HS-5 (cell line): ENCODE results near the gene MCC.
A peak's percentile ranks its signal among the peaks of the same experiment; 100 is the strongest.

Experiments
- DNase-seq: peaks from one replicate; pipeline ENCODE4 v3.0.0-alpha.2; 2012; ENCODE audit warnings: low read depth

MCC gene

DNA sequence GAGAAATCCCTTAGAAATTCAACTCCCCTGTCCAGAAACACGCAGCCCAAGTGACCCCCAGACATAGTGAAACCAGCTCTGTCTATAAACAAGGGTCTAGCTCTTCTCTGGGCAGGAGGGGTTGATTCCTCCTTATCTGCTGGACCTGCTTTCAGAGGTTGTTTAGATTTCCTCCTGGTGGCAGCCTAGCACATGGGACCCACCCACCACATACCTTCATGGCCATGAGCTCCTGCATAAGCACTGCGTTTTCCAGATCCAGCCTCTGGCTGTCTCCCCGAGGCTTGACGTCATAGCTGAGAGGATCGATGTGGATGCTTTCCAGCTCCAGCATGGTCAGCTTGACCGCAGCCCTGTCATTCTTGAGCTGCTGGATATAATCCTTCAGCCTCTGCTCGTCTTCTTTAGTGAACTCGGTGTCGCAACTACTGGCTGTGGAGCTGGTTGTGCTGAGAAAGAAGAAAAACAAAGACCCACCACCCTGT lies 434.7 kb downstream of the MCC start:
- no peak for DNase-seq

DNA sequence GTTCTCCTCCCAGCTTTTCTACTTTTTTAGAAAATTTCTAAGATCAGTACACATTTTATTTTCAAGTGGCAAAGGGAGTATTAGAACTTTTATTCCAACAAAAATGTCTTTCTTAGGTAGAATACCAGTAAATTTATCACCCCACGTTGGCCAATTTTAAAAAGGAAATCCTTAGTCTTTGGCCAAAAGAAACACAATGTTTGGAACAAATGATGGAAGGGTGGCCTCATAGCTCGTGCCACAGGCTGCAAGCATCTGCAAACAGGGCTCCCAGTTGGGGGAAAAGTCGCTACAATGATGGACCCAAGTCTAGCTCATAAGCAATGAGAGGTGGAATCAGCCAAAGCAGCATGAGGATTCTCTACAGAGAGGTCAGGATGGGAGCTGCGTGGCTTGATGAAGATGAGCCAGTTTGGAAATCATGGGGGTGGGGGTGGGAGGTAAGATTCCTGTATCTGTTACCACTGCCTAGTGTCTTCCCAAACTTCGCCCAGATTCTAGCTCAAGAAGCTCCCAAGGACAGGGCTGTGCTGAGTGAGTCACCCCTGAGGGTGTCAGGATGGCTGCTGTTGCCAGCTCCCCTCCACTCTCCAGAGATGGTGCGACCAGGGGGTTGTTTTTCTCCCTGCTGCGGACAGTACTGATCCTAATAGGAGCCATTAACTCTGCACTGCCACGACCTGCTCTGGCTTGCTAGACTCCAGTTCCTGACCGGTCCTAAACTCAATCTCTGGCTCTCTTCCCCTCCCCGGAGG lies 436.0 kb downstream of the MCC start:
- no peak for DNase-seq

DNA sequence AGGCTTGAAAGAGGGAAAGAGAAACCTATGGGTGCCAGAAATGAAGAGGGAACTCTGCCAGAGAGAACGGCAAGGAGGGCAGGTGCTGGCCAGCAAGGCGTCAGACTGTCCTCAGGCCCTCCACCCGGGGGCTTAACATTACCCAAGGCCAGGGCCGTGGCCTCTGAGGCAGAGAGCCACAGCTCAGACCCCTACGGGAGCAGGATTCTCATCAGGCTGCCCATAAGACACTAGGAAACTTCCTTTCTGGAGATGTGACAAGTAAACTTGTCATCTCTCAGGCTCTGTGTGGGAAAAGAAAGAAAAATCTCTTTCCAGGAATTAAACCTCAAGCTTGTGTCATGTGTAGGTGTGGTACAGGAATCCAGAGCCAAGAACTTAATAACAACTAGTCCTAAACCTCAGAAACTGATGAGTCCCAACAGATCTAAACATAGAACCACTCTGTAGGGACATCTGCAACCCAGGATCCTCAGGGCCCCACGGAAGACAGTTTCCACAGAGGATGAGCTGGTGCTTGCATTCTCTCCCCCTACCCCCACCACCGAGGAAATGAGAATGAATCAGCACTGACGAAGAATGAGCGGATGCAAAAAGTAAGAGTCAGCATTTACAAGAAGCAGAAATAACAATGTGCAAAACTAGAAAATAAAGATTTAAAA lies 437.4 kb downstream of the MCC start:
- DNase-seq: peak; percentile 68

DNA sequence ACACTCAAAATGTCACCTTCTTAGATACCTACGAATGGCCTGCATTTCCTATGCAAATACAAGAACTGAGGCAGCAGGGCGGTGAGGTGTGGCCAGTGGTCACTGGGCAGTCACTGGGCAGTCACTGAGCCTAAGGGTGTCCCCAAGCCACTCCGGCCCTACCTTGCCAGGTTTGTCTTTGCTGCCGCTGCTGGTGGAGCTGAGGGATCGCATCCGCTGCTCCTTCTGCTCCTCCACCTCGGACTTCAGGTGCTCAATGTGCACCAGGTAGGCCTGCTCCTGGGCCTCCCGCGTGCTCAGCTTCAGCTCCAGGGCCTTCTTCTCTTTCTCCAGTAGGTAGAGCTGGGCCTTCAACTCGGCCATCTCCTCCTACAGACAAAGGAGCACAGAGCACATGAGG lies 439.3 kb downstream of the MCC start:
- no peak for DNase-seq

DNA sequence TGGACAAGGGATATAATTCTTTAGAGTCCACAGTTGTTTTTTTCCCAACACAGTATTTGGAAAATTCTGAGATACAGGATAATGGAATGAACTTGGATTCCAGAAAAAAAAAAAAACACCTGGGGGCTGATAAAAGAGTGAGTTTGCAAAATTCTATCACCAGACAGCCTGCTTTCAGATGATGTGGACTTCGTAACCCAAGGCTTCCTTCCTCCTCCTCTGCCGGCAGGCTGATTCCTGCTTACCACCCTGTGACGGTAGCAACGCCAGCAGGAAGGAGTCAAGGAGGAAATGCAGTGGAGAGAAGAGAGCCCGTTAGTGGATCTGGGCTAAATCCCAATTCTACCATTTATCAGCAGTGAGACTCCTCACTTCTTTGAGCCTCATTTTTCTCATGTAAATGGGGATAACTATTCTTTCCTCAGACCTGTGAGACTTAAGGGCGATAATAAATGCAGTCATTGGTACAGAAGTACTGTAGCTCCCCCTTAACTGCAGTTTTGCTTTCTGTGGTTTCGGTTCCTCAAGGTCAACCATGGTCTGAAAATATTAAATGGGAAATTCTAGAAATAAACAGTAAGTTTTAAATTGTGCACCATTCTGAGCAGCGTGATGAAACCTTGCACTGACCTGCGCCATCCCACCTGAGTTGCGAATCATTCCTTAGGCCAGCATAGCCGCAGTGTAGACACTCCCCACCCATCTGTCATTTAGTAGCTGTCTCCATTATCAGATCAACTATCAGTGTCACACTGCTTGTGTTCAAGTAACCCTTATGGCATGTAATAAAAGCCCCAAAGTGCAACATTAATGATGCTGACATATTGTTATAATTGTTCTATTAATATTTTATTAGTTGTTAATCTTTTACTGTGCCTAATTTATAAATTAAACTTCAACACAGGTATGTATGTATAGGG lies 440.3 kb downstream of the MCC start:
- no peak for DNase-seq

DNA sequence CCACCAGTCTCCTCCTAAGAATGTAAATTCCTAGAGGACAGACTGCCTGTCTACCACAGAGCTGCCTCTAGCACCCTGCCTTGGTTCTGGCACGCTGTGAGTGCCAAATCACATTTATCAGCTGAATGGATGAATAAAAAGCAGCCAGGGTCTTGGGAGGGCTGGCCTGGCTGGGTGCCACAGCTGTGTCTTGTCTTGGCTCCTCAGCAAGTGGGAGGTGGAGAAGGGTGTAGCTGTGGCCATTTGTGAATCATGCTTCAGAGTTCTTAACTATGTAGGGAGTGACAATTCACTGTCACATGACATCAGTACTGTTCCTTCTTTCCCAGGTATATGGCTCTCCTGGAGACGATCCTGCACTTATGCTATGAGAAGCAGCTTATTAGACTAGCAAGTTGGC lies 441.0 kb downstream of the MCC start:
- DNase-seq: no peak

DNA sequence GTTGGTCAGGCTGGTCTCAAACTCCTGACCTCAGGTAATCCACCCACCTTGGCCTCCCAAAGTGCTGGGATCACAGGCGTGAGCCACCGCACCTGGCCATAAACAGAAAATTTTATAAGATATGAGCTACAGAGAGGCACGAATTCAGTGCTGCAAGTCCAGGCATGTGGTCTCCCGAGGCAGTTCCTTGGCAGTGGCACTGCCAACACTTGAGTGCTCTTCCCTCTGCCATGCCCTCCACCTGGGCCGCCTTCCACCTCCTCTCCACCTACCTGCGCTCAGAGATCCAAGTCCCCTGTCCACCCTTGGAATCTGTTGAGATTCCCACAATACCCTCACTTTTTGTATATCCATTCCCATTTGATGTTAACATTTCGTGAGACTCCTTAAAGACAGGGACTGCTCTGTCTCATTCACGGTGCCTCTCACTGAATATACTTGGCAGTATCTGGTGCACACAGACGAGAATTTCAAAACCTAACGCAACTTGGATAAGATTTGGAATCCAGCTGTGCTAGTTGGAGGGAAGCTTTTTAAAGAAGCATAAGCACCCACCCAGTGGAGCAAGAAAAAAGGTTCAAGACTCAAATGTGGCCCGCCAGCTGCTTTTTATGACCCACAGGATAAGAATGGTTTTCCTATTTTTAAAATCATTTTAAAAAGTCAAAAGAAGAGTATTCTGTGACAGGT lies 443.3 kb downstream of the MCC start:
- DNase-seq: no peak

DNA sequence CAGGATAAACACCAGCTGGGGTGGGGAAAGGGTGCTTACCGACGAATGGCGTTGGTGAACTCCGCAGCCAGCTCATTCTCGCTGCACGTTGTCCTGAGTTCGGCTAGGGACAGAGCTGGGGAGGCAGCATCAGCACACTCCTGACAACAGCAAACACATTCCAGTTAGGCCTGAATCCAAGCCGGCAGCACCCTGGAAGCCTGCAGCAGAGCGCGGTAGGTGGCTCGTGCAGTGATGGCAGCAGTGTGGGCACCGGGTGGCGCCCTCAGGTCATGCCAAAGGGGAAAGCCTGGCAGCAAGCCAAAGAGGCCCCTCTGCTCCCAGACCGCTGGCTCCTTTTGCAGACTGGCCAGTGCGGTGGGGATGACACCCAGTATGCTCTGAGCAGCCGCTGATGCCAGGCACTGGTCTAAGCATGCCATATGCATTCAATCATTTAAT lies 444.7 kb downstream of the MCC start:
- DNase-seq: no peak

DNA sequence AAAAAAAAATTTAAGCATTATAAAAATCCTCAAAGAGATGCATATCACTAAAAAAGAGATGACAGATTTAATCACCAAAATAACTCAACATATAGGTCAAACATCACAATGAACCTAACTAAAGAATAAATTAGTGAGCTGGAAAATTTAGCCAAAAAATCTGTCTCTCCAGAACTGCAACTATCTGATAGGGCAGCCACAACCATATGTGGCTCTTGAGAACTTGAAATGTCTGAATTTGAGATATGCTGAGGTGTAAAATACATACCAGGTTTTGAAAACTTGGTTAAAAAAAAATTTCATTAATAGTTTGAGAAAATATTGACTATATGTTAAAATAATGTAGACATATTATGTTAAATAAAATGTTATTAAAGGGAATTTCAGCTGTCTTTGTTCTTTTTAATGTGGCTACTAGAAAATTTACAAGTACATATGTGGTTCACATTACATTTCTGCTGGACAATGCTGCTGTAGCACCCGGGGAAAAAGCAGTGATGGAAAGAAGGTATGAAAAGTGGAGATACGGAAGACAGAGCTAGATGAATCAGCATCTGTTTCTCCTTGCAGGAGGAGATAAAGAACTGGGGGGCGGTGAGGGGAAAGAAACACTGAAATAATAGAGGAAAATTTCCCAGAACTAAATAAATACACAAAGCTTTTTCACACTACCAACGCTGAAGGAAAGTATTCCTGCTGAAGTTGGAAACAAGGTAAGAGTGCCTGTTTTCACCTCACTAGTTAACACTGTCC lies 445.6 kb downstream of the MCC start:
- no peak for DNase-seq

DNA sequence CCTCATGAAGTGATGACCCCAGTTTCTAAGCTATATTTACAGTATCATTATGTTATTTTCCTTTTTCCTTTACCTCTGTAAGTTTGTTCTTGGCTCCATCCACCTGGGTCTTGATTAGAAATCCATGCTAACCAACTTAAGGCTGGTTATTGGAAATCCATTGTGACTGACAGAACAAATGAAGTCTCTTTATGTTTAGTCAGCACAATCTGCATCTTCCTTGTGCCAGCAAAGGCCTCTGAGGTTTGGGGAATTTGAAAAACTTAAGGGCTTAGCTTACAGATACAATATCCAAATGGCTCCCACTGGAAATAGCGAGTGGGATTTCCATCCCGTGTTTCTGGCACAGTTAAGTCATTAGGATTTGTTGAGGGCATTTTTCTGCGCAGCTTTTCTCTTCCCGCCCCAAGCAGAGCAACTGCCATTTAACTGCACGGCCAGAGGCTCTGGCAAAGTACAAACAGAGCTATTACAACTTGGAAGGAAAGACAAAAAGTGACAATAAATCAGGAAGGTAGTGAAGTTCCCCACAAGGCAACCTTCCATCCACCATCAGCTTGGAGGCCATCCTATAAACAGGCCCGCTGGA lies 447.5 kb downstream of the MCC start:
- DNase-seq: no peak

DNA sequence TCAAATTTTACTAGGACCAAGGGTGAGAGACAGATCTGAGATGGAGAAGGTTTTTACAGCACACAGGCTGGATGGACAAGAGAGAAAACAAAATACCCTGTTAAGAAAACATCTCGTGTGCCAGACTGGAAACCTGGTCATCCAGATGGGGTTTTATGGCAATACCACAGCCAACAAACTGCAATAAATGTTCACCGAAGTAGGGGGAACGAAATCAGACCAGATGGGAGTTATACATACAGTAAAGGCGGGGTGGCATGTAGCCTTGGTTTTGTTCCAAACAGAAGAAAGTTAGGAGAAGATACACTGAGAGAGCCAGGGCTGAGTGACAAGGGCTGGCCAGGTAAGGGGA lies 448.3 kb downstream of the MCC start:
- DNase-seq: no peak

DNA sequence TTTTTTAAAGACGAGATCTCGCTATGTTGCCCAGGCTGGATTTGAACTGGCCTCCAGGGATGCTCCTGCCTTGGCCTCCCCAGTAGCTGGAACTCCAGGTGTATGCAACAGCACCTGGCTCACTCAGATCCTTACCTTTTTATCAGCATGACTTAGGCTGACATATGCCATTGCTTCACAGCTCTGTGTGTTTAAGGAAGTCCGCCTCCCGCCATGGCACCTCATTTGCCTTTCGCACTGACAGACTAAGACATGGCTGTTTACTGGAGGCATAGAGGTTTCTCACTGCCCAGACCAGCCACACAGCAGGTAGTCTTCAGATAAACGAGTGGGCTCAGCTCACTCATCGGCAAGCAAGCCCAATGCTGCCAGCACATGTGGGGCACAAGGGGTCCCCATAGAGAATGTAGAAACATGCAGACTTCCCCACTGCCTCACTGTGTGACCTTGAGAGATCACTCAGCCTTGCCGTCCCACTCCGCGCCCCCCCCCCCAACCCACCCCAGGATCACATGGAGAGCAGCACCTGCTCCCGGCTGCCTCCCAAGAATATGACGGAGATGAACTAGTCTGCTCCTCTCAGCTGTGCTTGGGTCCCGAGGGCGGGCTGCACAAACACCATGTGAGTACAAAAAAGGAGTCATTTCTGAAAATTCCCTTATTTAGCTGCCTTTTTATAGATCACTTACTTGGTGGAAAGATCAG lies 448.9 kb downstream of the MCC start:
- DNase-seq: no peak

DNA sequence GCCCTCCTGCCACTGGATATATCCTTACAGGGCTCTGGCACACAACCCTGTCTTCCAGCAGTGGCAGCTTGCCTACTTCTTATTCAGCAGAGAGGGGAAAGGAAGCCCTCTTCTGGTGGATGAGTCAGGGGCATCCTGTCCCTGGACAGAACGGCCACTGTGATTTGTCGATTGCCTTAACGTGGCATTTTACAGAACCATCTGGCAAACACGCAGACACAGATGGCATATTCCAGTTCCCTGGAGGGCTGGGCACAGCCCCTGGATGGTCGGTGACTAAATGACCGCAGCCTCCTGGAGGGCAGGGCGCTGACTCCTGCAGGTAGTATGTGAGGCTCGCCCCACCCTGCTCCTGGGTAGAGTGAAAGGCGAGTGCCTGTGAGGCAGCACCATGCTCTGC lies 449.5 kb downstream of the MCC start:
- DNase-seq: peak; percentile 57

DNA sequence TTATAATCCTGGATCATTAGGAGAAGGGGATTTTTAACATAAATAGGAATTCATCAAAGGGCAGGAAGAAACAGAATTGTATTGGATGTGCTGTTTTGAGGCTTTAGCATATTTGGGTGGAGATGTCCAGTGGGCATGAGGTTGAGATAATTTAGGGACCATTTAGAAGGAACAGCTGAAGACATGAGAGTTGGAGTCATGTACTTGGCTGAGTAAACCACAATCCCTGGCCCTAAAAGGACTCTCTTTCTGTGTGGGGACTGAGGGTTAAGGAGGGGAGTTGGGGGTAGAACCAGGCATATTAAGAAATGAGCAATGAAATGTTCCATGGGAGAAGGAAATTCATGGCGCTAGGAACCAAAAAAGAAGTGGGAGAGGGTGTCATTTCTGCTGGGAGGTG lies 450.1 kb downstream of the MCC start:
- no peak for DNase-seq

DNA sequence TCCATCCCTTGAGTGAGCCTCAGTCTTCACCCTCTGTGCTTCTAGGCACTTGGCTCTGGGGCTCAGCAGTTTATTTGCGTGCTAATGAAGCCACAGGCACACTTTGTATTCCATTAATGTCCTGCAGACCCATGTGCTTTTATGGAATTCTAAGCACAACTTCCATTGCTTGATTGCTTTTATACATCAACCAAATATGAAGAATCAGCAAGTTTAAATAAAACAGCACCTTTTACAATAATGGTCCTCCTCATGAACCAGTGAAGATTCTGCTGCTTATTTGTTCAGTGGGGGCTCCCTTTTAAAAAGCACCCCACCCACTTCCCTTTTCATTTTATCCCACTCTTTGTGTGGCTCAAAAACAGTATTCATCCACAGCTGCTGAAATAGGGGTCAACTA lies 451.4 kb downstream of the MCC start:
- no peak for DNase-seq

DNA sequence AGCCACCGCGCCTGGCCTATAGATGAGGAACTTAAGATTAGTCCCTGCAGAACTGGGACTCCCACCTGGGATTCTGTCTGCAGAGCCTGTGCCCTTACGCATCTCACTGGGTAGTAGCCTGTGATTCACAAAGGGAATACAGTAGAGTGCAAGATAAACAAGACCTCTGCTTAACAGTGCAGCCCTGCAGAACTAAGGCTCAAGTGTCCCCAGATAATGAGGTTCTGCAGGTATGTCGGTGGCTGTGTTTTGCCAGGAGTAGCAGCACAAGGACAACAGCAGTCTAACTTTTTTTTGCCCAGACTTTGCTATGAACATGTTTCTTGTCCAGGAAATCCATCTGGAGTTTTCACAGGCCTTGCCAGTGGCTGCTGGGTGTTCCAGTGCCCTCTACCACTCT lies 451.9 kb downstream of the MCC start:
- DNase-seq: no peak

DNA sequence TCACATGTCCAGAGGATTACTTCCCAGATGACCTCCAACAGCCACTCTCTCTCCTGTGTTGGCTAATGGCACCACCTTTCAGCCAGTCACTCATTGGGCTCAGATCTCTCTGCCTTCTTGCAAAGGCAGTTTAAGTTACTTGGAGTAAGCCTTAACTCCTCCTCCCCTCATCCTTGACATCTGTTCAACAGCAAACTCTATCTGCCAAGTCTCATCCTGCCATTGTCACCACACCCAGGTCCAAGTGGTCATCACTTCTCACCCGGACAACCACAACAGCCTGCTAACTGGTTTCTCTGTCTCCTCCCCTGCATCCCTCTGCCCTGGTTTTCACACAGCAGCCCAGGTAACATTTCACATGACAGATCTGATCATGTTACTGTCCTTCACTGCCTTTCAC lies 453.2 kb downstream of the MCC start:
- no peak for DNase-seq

DNA sequence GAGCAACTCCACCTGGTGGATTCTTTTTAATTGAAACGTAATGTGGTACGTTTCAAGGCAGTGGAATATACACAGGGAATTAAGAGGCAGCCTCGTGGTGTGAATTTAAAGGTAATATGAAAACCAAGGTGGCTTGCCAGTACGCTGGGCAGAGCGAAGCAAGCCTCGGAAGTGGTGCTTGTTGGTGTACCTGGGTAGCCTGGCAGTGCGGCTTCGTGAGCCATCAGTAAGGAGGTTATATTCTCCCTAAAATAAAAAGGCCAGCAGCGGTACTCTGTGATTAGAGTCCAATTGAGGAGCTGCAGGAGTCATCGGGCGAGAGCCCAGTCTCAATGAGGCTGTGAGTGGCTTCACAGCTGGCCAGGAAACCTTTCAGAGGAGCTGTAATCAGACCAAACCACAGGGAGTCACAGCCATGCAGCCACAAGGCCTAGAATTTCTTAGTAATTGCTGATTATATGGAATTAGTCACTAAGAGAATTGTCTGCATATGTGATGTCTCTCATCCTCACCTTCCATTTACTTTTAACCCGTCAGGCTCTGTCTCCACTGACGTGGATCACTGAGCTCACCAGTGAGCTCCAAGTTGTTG lies 454.0 kb downstream of the MCC start:
- DNase-seq: peak; percentile 86

DNA sequence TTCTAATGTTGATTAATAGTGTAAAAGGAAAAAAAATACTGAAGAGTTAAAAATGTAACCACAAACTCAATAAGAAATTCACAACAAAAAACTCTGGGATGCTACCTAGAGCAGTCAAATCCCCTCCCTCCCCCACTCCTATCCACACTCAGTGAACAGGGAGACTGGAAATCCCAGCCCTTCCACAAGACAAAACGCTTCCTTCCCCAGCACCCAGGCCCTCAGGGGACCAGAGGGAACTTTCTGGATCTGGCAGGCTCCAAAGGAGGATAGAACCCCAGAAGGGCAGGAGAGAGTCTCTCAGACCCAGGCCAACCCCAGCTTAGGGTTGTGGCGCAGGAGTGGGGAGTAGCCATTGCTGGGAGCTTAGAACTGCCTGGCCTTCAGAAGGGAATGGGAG lies 456.7 kb downstream of the MCC start:
- DNase-seq: no peak

DNA sequence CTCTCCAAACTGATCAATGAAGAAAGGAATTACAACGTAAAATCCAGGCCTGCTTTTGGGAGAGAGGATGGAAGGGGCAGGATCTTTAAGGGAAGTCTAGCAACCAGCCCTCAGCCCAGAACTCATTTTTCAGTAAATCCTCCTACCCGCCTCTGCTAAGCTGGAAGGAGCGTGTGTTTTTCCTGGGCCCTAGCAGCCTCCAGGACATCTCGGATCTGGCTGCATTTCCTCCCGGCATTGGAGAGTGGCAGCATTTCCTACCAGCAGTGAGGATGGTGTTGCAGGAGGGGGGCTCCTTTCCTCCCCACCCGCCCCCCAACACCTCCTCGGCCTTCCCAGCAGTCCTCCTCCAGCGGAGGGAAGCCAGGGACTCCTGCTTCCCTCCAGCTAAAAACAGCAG lies 457.1 kb downstream of the MCC start:
- DNase-seq: no peak
